GM18519 (cell line): Measurements from ENCODE around the gene BBS1.
A peak's percentile ranks its signal among the peaks of the same experiment; 100 is the strongest.
"Not testable (repeated sequence)": the region's sequence is repeated elsewhere in the genome, so short reads cannot be mapped to it uniquely, and the experiment has no call there.

Experiments
- ATAC-seq: cut with Tn5 transposase; IDR thresholded peaks from one replicate; pipeline ENCODE4 v1.9.1; 2021; ENCODE audit warnings: mild to moderate bottlenecking, moderate library complexity; ENCODE audit not compliant: unreplicated experiment, low FRiP score

The BBS1 gene

GRCh38 chr11:66510271-66510989 lies at the start of gene BBS1:
Gene BBS1, plus strand, starts transcription at chr11:66510635. Its CDS starts 25 bp downstream, at chr11:66510660.
- no peak for ATAC-seq

- no peak for ATAC-seq
Observed at GRCh38 chr11:66462010-66462409, 48.4 kb upstream of the BBS1 start.

GRCh38 chr11:66462911-66463310 lies 47.5 kb upstream of the BBS1 start:
- no peak for ATAC-seq

- not testable (repeated sequence) for ATAC-seq
Observed at GRCh38 chr11:66464116-66464515, 46.3 kb upstream of the BBS1 start.

GRCh38 chr11:66464916-66465315 lies 45.5 kb upstream of the BBS1 start:
- no peak for ATAC-seq

- no peak for ATAC-seq
Observed at GRCh38 chr11:66465373-66466224, 44.8 kb upstream of the BBS1 start.

- ATAC-seq = peak; percentile 50
Observed at GRCh38 chr11:66466225-66467033, 44.0 kb upstream of the BBS1 start, which contains the start of gene PELI3. Gene PELI3, plus strand, starts transcription at chr11:66466905. Its CDS starts 1,224 bp downstream, at chr11:66468129.

- ATAC-seq = peak; percentile 23
Observed at GRCh38 chr11:66467034-66467659, 43.3 kb upstream of the BBS1 start.

- ATAC-seq = no peak
Observed at GRCh38 chr11:66467756-66468155, 42.7 kb upstream of the BBS1 start.

GRCh38 chr11:66468691-66469090 lies 41.7 kb upstream of the BBS1 start:
- no peak for ATAC-seq

- ATAC-seq = no peak
Observed at GRCh38 chr11:66469441-66469840, 41.0 kb upstream of the BBS1 start.

GRCh38 chr11:66470015-66470414 lies 40.4 kb upstream of the BBS1 start:
- no peak for ATAC-seq

- no peak for ATAC-seq
Observed at GRCh38 chr11:66471142-66471541, 39.3 kb upstream of the BBS1 start.

- ATAC-seq = no peak
Observed at GRCh38 chr11:66472054-66472453, 38.4 kb upstream of the BBS1 start.

- ATAC-seq = no peak
Observed at GRCh38 chr11:66473167-66473566, 37.3 kb upstream of the BBS1 start.

GRCh38 chr11:66473608-66474515 lies 36.6 kb upstream of the BBS1 start:
- ATAC-seq = no peak

GRCh38 chr11:66475349-66476172 lies 34.9 kb upstream of the BBS1 start:
- ATAC-seq = no peak

- ATAC-seq = no peak
Observed at GRCh38 chr11:66476173-66476840, 34.1 kb upstream of the BBS1 start.
